Ishikawa (cell line): ENCODE data around the gene CCNT2.

Experiments used
- CEBPB ChIP-seq: IDR thresholded peaks from 2 replicates; pipeline ENCODE4 v1.6.1; 2012
- CREB1 ChIP-seq: IDR thresholded peaks from 2 replicates; pipeline ENCODE4 v1.6.1; 2012; ENCODE audit warnings: low read depth
- EGR1 ChIP-seq: IDR thresholded peaks from 2 replicates; pipeline ENCODE4 v1.6.1; 2012
- EP300 ChIP-seq: IDR thresholded peaks from 2 replicates; pipeline ENCODE4 v1.6.1; 2012; ENCODE audit warnings: borderline replicate concordance
- FOXM1 ChIP-seq: IDR thresholded peaks from 2 replicates; pipeline ENCODE4 v1.6.1; 2012; ENCODE audit warnings: low read depth, borderline replicate concordance
- NFIC ChIP-seq: IDR thresholded peaks from 2 replicates; pipeline ENCODE4 v1.6.1; 2012
- RAD21 ChIP-seq: IDR thresholded peaks from 2 replicates; pipeline ENCODE4 v1.6.1; 2012; ENCODE audit warnings: low read depth
- TAF1 ChIP-seq: IDR thresholded peaks from 2 replicates; pipeline ENCODE4 v1.6.1; 2012; ENCODE audit warnings: low read depth, mild to moderate bottlenecking
- TCF12 ChIP-seq: IDR thresholded peaks from 2 replicates; pipeline ENCODE4 v1.6.1; 2012; ENCODE audit warnings: low read depth
- TEAD4 ChIP-seq: IDR thresholded peaks from 2 replicates; pipeline ENCODE4 v1.6.1; 2012
- YY1 ChIP-seq: IDR thresholded peaks from 2 replicates; pipeline ENCODE4 v1.6.1; 2012; ENCODE audit warnings: low read depth
- ZBTB7A ChIP-seq: IDR thresholded peaks from 2 replicates; pipeline ENCODE4 v1.6.1; 2012; ENCODE audit warnings: low read depth
- TF ChIP-seq, protein P1 (sequence below): IDR thresholded peaks from 2 replicates; pipeline ENCODE4 v1.6.1; 2012
- TF ChIP-seq, protein P2 (sequence below): IDR thresholded peaks from 2 replicates; pipeline ENCODE4 v1.6.1; 2012; ENCODE audit warnings: low read depth, mild to moderate bottlenecking
- TF ChIP-seq, protein P3 (sequence below): IDR thresholded peaks from 2 replicates; pipeline ENCODE4 v1.6.1; 2012

The CCNT2 gene

DNA sequence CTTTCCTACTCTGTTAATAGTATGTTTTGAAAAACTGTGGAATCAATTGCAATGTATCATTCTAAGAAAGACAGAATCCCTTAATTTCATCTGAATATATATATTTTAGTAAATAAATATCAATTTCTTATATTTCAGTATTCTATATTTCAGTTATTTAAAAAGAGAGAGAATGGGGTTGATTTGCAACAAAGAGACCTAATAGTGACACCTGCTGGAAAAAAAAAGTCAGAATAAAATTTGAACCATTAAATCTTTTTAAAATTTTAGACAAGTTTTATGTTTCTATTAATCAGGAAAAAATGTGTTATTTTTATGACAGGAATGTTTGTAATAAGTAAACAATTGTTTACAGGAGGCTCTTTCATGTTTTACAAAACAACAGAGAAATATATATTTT lies 20.7 kb upstream of the CCNT2 start:
- no peak for TF ChIP-seq YY1
- peak; percentile 46 for TF ChIP-seq RAD21

DNA sequence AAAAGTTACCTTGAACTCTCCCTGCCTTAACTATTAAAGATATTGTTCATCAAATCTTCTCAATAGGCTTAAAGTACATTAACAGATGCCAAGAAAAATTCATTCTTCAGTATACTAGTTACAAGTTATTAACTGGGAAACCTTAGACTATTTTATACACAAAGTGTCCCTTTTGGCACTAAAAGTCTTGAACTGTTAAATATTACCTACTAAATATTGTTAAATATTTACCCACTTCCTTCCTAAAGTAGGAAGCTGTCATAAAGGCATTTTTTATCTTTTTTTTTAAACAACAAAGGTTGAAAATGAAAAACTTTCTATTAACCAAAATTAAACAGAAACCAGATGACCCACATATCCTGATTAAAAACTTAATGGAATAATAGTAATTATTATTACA lies 19.4 kb upstream of the CCNT2 start:
- TF ChIP-seq, protein P1, sequence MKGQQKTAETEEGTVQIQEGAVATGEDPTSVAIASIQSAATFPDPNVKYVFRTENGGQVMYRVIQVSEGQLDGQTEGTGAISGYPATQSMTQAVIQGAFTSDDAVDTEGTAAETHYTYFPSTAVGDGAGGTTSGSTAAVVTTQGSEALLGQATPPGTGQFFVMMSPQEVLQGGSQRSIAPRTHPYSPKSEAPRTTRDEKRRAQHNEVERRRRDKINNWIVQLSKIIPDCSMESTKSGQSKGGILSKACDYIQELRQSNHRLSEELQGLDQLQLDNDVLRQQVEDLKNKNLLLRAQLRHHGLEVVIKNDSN = no peak
- no peak for TF ChIP-seq TEAD4
- TF ChIP-seq ZBTB7A = no peak
- TF ChIP-seq, protein P2, sequence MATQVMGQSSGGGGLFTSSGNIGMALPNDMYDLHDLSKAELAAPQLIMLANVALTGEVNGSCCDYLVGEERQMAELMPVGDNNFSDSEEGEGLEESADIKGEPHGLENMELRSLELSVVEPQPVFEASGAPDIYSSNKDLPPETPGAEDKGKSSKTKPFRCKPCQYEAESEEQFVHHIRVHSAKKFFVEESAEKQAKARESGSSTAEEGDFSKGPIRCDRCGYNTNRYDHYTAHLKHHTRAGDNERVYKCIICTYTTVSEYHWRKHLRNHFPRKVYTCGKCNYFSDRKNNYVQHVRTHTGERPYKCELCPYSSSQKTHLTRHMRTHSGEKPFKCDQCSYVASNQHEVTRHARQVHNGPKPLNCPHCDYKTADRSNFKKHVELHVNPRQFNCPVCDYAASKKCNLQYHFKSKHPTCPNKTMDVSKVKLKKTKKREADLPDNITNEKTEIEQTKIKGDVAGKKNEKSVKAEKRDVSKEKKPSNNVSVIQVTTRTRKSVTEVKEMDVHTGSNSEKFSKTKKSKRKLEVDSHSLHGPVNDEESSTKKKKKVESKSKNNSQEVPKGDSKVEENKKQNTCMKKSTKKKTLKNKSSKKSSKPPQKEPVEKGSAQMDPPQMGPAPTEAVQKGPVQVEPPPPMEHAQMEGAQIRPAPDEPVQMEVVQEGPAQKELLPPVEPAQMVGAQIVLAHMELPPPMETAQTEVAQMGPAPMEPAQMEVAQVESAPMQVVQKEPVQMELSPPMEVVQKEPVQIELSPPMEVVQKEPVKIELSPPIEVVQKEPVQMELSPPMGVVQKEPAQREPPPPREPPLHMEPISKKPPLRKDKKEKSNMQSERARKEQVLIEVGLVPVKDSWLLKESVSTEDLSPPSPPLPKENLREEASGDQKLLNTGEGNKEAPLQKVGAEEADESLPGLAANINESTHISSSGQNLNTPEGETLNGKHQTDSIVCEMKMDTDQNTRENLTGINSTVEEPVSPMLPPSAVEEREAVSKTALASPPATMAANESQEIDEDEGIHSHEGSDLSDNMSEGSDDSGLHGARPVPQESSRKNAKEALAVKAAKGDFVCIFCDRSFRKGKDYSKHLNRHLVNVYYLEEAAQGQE = no peak
- TF ChIP-seq CEBPB = no peak
- TF ChIP-seq TAF1 = no peak
- TF ChIP-seq RAD21 = no peak
- TF ChIP-seq EP300 = no peak
- TF ChIP-seq CREB1 = no peak
- TF ChIP-seq NFIC = no peak
- TF ChIP-seq, protein P3, sequence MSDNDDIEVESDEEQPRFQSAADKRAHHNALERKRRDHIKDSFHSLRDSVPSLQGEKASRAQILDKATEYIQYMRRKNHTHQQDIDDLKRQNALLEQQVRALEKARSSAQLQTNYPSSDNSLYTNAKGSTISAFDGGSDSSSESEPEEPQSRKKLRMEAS = no peak
- no peak for TF ChIP-seq TCF12
- TF ChIP-seq EGR1 = no peak

DNA sequence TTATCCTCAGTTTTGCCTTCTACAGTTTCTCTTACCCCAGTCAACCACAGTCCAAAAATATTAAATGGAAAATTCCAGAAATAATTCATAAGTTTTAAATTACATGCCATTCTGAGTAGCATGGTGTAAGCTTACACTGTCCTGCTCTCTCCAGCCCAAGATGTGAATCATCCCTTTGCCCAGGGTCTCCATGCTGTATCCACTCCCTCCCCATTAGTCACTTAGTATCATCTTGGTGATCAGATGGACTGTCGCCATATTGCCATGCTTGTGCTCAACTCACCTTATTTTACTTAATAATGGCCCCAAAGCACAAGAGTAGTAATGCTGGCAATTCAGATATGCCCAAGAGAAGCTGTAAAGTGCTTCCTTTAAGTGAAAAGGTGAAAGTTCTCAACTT lies 18.5 kb upstream of the CCNT2 start:
- TF ChIP-seq YY1 (no peak), EGR1 (no peak), NFIC (no peak), CREB1 (no peak), RAD21 (no peak), TEAD4 (no peak), FOXM1 (no peak), EP300 (no peak), TCF12 (no peak), ZBTB7A (no peak), CEBPB (no peak), TAF1 (no peak)
- TF ChIP-seq, protein P3 = no peak
- TF ChIP-seq, protein P1 = no peak
- TF ChIP-seq, protein P2 = no peak

DNA sequence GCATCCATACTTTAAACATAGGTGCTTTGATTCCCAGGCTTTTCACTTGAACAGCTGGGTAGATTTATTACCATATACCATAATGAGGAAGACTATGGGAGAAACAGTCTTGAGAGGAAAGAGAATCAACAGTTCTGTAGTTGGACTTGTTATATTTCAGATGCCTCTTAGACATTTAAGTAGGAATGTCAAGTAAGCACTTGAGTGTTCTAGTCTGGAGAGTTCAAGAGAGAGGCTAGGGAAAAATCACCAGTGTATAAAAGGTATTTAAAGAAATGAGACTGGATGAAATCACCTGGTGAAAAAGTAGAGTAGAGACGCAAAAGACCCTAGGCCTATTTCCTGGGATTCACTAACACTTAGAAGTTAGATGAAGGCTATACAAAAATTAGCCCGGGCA lies 13.5 kb upstream of the CCNT2 start:
- no peak for TF ChIP-seq EGR1
- TF ChIP-seq, protein P3 = no peak
- TF ChIP-seq NFIC = no peak
- TF ChIP-seq ZBTB7A = no peak
- no peak for TF ChIP-seq TAF1
- TF ChIP-seq FOXM1 = no peak
- no peak for TF ChIP-seq TEAD4
- TF ChIP-seq CREB1 = no peak
- TF ChIP-seq, protein P2 = no peak
- TF ChIP-seq RAD21 = no peak
- TF ChIP-seq TCF12 = no peak
- TF ChIP-seq, protein P1 = no peak
- no peak for TF ChIP-seq YY1
- no peak for TF ChIP-seq CEBPB
